H1 (cell line): Measurements from ENCODE around the gene BPIFB6.

Source experiments
- CHD1 ChIP-seq: IDR thresholded peaks from 2 replicates; pipeline ENCODE4 v1.6.1; 2012; ENCODE audit warnings: low read depth, low read length, improper control_type of control experiment
- CTCF ChIP-seq, 3 experiments: IDR thresholded peaks; 1 replicate in 2 of 3; 2 replicates in 1 of 3; pipeline versions ENCODE4 v1.5.1 to v1.6.1; 2011; ENCODE audit warnings: low read length in 3 of 3, mild to moderate bottlenecking in 3 of 3, inconsistent platforms in 2 of 3, low read depth in 1 of 3, moderate library complexity in 1 of 3; ENCODE audit not compliant: insufficient read depth in 1 of 3; ENCODE audit errors: control extremely low read depth in 1 of 3
- EGR1 ChIP-seq: IDR thresholded peaks from 2 replicates; pipeline ENCODE4 v1.6.1; 2011; ENCODE audit warnings: low read depth, low read length, borderline replicate concordance
- POLR2A ChIP-seq, 2 experiments: IDR thresholded peaks; 1 replicate in 1 of 2; 2 replicates in 1 of 2; pipeline ENCODE4 v1.6.1; 2011; ENCODE audit warnings: low read depth in 2 of 2, low read length in 2 of 2, mild to moderate bottlenecking in 2 of 2; ENCODE audit errors: control extremely low read depth in 1 of 2
- SRF ChIP-seq: IDR thresholded peaks from 2 replicates; pipeline ENCODE4 v1.6.1; 2011; ENCODE audit warnings: mild to moderate bottlenecking, low read depth, low read length, moderate library complexity
- SUZ12 ChIP-seq: fragments of 200-600 bp; sonication (generic); IDR thresholded peaks from 2 replicates; pipeline ENCODE4 v1.6.1; 2012; ENCODE audit warnings: mild to moderate bottlenecking, inconsistent platforms, low read length, moderate library complexity, mixed read lengths
- TF ChIP-seq, protein P1 (sequence below): IDR thresholded peaks from 2 replicates; pipeline ENCODE4 v1.6.1; 2012; ENCODE audit warnings: inconsistent platforms
- TF ChIP-seq, protein P2 (sequence below): IDR thresholded peaks from 2 replicates; pipeline ENCODE4 v1.6.1; 2011; ENCODE audit warnings: low read length, improper control_type of control experiment

DNA sequence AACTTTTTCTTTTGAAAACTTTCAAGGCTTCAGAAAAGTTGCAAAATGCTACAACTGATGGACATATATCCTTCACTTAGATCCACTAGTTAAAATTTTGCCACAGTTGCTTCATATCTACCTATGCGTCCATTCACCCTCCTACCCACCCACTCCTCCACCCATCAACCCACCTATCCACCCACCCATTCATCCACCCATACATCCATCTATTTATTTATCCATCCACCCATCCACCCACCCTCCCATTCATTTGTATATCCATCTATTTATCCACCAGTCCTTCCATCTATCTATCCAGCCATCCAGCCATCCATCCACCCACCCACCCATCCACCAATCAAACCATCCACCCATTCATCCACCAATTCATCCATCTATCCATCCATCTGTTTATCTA is 61.6 kb downstream of the BPIFB6 start:
- no peak for TF ChIP-seq SUZ12
- TF ChIP-seq EGR1, result no peak
- no peak for TF ChIP-seq CHD1
- TF ChIP-seq, protein P1, sequence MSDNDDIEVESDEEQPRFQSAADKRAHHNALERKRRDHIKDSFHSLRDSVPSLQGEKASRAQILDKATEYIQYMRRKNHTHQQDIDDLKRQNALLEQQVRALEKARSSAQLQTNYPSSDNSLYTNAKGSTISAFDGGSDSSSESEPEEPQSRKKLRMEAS, result no peak
- no peak for TF ChIP-seq POLR2A (IDR thresholded peaks at IDR 0.05; ENCODE audit: control extremely low read depth in 1 of 2, low read depth in 2 of 2, low read length in 2 of 2)
- TF ChIP-seq CTCF (IDR thresholded peaks at IDR 0.05; ENCODE audit: control extremely low read depth in 1 of 3, insufficient read depth in 1 of 3, low read depth in 1 of 3, low read length in 3 of 3), result no peak
- TF ChIP-seq, protein P2, sequence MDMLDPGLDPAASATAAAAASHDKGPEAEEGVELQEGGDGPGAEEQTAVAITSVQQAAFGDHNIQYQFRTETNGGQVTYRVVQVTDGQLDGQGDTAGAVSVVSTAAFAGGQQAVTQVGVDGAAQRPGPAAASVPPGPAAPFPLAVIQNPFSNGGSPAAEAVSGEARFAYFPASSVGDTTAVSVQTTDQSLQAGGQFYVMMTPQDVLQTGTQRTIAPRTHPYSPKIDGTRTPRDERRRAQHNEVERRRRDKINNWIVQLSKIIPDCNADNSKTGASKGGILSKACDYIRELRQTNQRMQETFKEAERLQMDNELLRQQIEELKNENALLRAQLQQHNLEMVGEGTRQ, result no peak
- no peak for TF ChIP-seq SRF
